Neural progenitor cell (in vitro differentiated cells): Measurements from ENCODE around the gene GMCL1.
"Not testable (repeated sequence)": the region's sequence is repeated elsewhere in the genome, so short reads cannot be mapped to it uniquely, and the experiment has no call there.

Experiments
- EZH2 ChIP-seq: fragments of 200-600 bp; sonication (generic); IDR thresholded peaks from 2 replicates; pipeline ENCODE4 v1.6.1; 2017; ENCODE audit warnings: antibody characterized with exemption, mild to moderate bottlenecking, moderate library complexity
- EZH2phosphoT487 ChIP-seq: fragments of 200-600 bp; sonication (generic); IDR thresholded peaks from 2 replicates; pipeline ENCODE4 v1.6.1; 2017; ENCODE audit warnings: antibody characterized with exemption
- TF ChIP-seq, protein P1 (sequence below): fragments of 200-600 bp; sonication (generic); IDR thresholded peaks from 2 replicates; pipeline ENCODE4 v1.5.1; 2017; ENCODE audit warnings: antibody characterized with exemption, mild to moderate bottlenecking

DNA sequence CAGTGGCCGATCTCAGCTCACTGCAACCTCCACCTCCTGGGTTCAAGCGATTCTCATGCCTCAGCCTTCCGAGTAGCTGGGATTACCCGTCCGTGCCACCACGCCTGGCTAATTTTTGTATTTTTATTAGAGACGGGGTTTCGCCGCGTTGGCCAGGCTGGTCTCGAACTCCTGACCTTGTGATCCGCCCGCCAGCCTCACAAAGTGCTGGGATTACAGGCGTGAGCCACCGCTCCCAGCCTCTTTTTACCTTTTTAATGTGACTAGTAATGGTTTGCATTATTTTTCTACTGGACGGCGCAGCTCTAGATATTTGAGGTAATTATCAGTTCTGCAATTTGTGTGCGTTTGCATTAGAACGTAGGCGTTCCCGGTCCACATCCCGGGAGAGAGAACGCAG, 65.3 kb downstream of the GMCL1 start:
- TF ChIP-seq, protein P1, sequence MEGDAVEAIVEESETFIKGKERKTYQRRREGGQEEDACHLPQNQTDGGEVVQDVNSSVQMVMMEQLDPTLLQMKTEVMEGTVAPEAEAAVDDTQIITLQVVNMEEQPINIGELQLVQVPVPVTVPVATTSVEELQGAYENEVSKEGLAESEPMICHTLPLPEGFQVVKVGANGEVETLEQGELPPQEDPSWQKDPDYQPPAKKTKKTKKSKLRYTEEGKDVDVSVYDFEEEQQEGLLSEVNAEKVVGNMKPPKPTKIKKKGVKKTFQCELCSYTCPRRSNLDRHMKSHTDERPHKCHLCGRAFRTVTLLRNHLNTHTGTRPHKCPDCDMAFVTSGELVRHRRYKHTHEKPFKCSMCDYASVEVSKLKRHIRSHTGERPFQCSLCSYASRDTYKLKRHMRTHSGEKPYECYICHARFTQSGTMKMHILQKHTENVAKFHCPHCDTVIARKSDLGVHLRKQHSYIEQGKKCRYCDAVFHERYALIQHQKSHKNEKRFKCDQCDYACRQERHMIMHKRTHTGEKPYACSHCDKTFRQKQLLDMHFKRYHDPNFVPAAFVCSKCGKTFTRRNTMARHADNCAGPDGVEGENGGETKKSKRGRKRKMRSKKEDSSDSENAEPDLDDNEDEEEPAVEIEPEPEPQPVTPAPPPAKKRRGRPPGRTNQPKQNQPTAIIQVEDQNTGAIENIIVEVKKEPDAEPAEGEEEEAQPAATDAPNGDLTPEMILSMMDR = not testable (repeated sequence)
- not testable (repeated sequence) for TF ChIP-seq EZH2, EZH2phosphoT487
